Left renal pelvis (tissue), 4 donors: ENCODE results near the gene BSCL2. TPM values are rescaled to one million over a fixed set of nuclear protein-coding genes. Genes with fewer than 3 reads are reported as not detected.
"Not testable (repeated sequence)": the region's sequence is repeated elsewhere in the genome, so short reads cannot be mapped to it uniquely, and the experiment has no call there.

Experiments used
- DNase-seq, 4 donors: peaks; one replicate each; pipeline ENCODE4 v3.0.0-alpha.2; 2013; ENCODE audit warnings: low read depth in 4 of 4, low spot score in 3 of 4
- polyA plus RNA-seq, 4 donors: library from polyadenylated mRNA; unstranded; fragments of 120-200 nt; gene quantifications; one replicate each; pipeline ENCODE4 v1.2.1, GENCODE V29; 2013; ENCODE audit not compliant: insufficient read length in 4 of 4

Gene BSCL2
- 10 to 100 TPM; 48.7 to 71.0 (median 56.2) TPM for polyA plus RNA-seq

- peak in 2 of 4 donors; percentile 65 to 70 for DNase-seq
These were observed at the start of gene BSCL2, which contains the start of gene GNG3 for GRCh38 chr11:62707277-62707861. Gene BSCL2 (minus strand): TSS chr11:62707424. CDS start chr11:62707195, 229 bp downstream. Gene GNG3 (plus strand): TSS chr11:62707676. CDS start chr11:62708296, 620 bp downstream.

DNA sequence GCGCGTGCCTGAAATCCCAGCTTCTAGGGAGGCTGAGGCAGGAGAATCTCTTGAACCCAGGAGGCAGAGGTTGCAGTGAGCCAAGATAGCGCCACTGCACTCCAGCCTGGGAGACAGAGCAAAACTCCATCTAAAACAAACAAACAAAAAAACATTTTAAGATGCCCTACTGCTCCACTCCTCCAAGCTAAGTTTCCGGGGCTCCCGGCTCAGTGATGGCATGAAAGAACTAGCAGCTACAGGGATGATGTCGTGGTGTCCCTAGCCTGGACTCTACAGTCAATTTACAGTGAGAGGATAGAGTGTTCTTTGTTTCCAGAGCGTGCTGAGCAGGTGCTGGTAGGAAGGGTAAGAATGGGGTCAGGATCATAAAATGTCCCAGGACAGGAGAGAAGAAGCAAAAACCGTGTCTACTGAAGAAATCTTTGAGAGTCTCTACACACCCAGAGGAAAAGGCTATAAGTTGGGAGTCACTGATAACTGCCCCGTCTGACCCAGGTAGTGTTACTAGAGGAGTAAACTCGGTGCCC, 47.9 kb upstream of the BSCL2 start:
- no peak for DNase-seq

DNA sequence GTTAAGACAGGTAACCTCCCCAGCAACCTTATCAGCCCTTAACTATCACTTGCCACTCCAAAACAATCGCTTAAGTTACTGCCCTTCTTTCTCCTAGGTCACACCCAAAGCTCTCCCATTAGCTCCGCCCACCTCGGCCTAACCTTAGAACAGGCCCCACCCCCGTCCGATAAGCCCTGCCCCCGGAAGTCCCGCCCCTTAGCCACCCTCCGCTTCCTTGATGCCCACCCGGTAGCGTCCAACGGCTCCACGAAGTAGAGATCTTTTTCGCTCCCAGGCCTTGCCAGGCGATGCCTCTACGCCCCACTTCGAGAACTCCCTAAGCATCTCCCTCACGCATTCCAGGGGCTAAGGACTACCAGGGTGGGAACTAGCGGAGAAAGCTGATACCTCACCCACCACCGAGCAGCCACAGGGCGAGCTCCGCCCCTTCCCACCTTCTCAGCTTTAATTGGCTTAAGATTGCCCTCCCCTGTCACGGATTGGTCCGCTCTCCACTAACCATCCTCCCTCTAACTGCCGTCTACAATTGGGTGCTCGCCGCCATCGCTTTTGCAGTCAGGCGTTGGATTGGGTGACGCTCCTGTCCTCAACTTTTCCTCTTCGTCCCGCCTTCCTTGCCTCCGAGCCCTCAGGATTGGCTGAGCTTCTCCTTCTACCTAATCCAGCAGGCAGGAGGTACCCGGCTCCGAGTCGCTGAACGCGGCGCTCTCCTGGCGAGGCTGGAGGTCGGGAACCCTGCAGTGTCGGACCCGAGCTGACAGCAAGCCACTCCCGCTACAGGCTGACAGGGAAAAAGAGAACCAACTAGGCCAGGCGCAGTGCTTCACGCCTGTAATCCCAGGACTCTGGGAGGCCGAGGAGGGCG, 46.7 kb upstream of the BSCL2 start, which contains the start of gene ZBTB3:
Gene ZBTB3 (minus strand): TSS at position 425 of the 868 bp plus-strand sequence. CDS start 496 bp downstream, outside the sequence.
- DNase-seq, result peak; percentile 97 to 98 (median 98)

DNA sequence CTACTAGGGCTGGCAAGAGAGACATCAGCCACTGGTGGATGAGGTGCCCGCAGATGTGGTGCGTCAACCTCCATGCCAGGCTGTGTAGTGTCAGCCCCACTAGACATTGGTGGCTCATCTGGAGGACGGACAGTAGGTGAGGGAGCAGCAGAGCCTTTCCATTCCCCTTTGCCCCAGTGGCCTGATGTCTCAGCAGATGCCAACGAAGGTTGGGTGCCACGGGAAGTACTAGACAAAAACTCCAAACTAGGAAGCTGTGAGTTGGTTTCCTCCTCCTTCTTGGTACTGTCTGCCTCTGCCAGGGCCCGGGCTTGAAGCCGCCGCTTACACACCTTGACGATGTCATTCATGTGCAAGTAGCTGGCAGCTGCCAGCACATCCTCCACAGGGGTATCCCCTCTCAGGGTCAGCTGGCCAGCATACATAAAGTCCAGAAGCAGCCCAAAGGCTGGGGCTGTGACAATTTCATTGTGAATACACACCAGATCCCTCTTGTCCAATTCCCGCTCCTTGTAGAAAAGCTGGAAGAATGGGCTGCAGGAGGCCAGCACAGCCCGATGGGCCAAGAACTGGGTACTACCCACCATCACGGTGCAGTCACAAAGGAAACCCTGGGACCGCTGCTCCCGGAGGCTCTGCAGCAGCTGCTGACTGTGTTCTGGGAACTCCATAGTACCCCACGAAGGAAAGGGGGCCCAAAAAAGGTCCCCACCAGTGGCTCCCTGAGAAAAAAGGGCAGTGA, 45.9 kb upstream of the BSCL2 start:
- DNase-seq, result no peak

DNA sequence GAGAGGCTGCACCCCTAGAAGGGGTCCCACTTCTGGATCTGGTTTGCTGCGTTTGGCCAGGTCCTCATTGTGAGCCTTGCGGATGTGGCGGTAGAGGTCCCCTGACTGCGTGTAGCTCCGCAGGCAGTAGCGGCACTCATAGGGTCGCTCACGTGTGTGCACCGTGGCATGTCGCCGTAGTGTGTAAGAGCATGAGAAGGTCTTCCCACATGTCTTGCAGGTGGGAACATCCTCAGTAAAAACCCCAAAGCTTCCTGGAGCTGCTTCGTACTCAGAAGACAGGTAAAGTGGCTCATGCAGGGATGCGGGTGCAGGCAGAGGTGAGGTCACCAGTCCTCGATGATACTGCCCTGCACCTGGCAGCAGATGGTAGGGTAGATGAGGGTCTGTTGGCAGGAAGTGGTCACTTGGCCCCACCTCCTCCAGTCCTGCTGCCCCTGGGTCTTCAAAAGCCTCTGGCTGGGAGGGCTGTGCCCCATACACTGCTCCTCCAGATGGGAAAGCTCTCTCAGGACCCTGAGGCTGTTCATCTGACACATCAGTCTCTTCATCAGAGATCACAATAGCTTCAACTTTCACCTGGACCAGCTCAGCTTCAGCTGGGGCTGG, 45.1 kb upstream of the BSCL2 start:
- no peak for DNase-seq

- not testable (repeated sequence) for DNase-seq
These were observed 42.7 kb upstream of the BSCL2 start for GRCh38 chr11:62749931-62750330.

DNA sequence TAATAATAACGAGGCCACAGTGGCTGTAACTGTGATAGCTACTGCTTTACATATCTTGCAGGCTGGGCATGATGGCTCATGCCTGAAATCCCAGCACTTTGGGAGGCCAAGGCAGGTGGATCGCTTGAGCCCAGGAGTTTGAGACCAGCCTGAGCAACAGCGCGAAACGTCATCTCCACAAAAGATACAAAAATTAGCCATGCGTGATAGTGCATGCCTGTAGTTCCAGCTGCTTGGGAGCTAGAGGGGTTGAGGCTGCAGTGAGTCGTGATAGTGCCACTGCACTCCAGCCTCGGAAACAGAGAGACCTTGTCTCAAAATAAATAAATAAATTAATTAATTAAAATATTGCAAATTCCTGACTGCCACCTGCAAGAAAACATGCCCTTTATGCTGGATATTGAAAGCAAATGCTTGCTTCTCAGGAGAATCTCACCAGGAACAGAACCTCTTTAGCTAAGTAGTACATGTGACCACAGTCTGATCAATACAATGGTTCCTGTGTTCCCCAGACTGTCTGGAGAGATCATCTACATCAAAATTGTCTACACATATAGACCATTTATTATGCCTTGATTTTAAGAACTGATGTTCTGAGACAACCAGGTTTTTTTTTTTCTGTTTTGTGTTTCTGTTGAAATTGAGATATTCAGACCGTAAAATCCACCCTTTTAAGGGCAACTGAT, 40.4 kb upstream of the BSCL2 start:
- no peak for DNase-seq

GRCh38 chr11:62737196-62737595, 30.0 kb upstream of the BSCL2 start:
- no peak for DNase-seq

DNA sequence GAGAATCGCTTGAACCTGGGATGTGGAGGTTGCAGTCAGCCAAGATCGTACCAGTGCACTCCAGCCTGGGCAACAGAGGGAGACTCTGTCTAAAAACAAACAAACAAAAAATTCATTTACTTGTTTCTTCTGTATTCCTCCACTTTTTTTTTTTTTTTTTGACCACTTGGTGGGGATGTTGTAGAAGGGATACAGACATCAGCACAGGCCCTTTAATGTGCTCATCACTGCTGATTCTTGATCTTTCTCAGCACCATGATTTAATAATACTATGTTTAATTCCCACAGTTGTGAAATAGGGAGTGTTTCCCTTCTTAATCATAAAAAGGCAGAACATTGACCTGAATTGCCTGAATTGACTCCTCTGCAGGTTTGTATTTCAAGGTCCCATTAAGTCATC, 25.6 kb upstream of the BSCL2 start:
- DNase-seq, result no peak

GRCh38 chr11:62730076-62730475, 22.9 kb upstream of the BSCL2 start:
- DNase-seq, result not testable (repeated sequence)

GRCh38 chr11:62728171-62728988, 21.2 kb upstream of the BSCL2 start, which contains the start of gene TTC9C:
Gene TTC9C (plus strand): TSS chr11:62728486. CDS start chr11:62728849, 363 bp downstream.
- DNase-seq, result peak in 2 of 4 donors; percentile 77 to 81

- DNase-seq, result peak; percentile 97 to 99 (median 98)
These were observed 20.6 kb upstream of the BSCL2 start for GRCh38 chr11:62727872-62728170.

DNA sequence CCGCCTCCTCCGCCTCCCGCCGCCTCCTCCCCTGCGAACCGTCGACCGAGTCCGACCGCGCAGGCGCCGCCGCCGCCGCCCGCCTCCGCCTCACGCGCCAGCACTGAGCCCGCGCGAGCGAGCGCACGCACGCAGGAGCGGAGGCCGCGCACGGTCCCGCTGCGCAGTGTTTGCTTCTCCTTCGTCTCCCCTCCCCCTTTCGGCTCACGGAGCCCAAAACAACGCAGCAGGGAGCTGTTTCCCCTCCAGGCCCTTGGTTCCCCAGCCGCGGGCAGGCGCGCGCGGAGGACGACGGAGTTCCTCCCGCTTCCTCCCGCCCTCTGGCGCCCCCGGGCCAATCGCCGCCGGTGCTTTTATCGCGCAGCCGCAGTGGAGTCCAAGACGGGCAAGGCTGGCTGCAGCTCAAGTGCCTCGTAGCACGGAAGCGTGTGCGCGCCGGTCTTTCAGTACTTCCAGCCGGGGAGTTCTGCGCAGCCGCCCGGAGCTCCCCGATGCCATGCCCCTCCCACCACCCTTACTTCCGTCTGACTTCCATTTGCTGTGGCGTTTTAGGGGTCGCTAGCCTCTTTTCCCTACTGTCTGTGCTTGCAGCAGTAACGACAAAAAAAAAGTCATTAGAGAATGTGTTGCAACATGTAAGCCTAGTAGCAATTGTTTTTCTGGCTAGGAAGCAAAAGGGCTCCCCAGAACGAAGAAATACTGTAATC, 20.1 kb upstream of the BSCL2 start, which contains the start of gene HNRNPUL2:
Gene HNRNPUL2 (minus strand): TSS at position 293 of the 707 bp plus-strand sequence. CDS start 301 bp downstream, outside the sequence.
- DNase-seq, result peak; percentile 93 to 98 (median 98)

- no peak for DNase-seq
These were observed 19.6 kb upstream of the BSCL2 start for GRCh38 chr11:62726915-62727164.

DNA sequence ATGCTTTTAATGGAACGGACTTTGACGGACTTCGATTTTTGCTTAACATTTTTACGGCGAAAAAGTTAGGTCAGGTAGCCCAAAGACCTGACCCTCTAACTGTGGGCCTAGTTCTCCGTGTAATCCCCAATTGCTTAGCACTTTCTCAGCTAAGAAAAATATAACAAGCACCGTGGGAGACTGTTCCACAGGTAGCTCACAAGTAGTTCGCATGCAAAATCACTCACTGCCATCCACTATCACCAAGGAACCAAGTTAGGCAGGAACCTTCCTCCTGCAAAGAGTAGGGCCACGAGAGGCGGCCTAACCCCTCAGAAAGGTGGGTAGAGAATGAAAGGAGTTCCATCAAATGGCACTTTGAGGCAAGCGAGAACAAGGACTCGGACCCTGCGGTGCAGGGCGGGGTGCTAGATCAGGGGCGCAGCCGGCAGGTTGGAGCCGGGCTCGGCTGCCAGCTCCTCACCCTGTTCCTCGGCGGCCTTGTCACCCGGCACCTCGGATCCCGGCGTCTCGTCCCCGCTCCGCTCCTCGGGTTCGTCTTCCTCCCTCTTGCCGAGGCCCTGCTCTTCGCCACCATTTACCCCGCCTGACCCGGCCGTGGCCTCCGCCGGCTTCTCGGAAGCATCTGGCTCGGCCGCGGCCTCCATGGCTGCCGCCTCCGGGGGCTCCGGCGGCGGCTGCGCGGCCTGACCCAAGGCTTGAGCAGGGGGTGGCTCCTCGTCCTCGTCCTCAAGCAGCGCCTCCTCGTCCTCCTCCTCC, 19.1 kb upstream of the BSCL2 start:
- DNase-seq, result no peak

GRCh38 chr11:62725646-62726045, 18.4 kb upstream of the BSCL2 start:
- DNase-seq, result no peak

DNA sequence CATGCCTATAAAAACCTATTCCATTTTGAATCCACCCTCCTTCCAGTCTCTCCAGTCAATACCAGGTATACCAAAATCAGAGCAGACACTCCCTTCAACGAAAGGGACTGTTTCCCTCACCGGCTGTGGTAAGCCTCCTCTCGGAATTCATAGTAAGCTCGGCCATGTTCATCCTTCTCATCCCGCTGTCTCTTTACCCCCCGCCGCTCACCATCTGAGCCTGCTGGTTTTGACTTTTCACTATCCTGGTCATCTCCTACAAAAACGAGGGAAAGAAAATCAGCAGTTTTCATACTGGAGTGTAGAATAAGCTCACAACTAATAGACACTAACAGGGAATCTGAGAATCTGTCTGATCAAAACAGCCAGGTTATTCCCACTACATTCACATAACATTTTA, 16.9 kb upstream of the BSCL2 start:
- no peak for DNase-seq

- DNase-seq, result no peak
These were observed 14.8 kb upstream of the BSCL2 start for GRCh38 chr11:62721994-62722393.
